HepG2 (cell line): ENCODE measurements around the gene KRTAP10-6. TPM values are rescaled to one million over a fixed set of nuclear protein-coding genes. Genes with fewer than 3 reads are reported as not detected.
A peak's percentile ranks its signal among the peaks of the same experiment; 100 is the strongest.

Source experiments
- ATAC-seq: fragments of 200-7000 bp; cut with Tn5 transposase; 3 replicates; pipeline ENCODE4 v1.9.1; 2020; ENCODE audit warnings: mild to moderate bottlenecking, moderate library complexity
- BruUV-seq: library from RNA; stranded (reverse); fragments of 400-500 nt; replicated peaks from 2 replicates; lab custom pipeline; 2021; lab: Mats Ljungman, UMichigan
- CTCF ChIA-PET: fragments of 300-600 bp; formaldehyde crosslinking; extraction: SDS; loops from one replicate; lab custom pipeline; 2021; ENCODE audit warnings: low total read pairs, inconsistent platforms, low intra/inter-chr PET ratio; lab: Yijun Ruan, JAX
- POLR2A ChIA-PET: fragments of 350-600 bp; sonication (Branson Sonifier 250); formaldehyde crosslinking; loops from one replicate; lab custom pipeline; 2020; ENCODE audit warnings: antibody characterized with exemption, inconsistent platforms; lab: Yijun Ruan, JAX
- DNase-seq: peaks from one replicate; pipeline ENCODE4 v3.0.0-alpha.2; 2015; ENCODE audit warnings: low spot score
- FAIRE-seq: peaks from 3 replicates; lab custom pipeline; 2011; peaks lifted over from hg19 to GRCh38; lab: Jason Lieb, UNC
- H2AFZ ChIP-seq: one replicate; pipeline ENCODE4 v1.6.1; 2011; ENCODE audit warnings: low read length, inconsistent platforms
- H3K27ac ChIP-seq: fragments of 300-600 bp; 3 replicates; pipeline ENCODE4 v1.8.0; 2011; ENCODE audit warnings: mixed run types, mild to moderate bottlenecking, mixed read lengths, low read length, inconsistent platforms; ENCODE audit not compliant: insufficient read depth; ENCODE audit errors: extremely low read length
- H3K27me3 ChIP-seq, 2 experiments: fragments of 200-600 bp in 1 of 2; 2 replicates in 1 of 2; 3 replicates in 1 of 2; pipeline versions ENCODE4 v1.6.0 to v1.8.0; 2011; ENCODE audit warnings: low read length in 2 of 2, mild to moderate bottlenecking in 2 of 2, moderate library complexity in 2 of 2, inconsistent platforms in 1 of 2; ENCODE audit not compliant: insufficient read depth in 2 of 2, control insufficient read depth in 1 of 2
- H3K36me3 ChIP-seq, 2 experiments: fragments of 200-600 bp in 1 of 2; replicated peaks in 1 of 2; 2 replicates in 1 of 2; 3 replicates in 1 of 2; pipeline versions ENCODE4 v1.5.1 to v1.8.0; 2011; ENCODE audit warnings: low read length in 2 of 2, inconsistent platforms in 1 of 2; ENCODE audit not compliant: insufficient read depth in 2 of 2, control insufficient read depth in 1 of 2
- H3K4me1 ChIP-seq: 2 replicates; pipeline ENCODE4 v1.5.1; 2012; ENCODE audit warnings: low read length, inconsistent platforms; ENCODE audit not compliant: insufficient read depth
- H3K4me2 ChIP-seq: 2 replicates; pipeline ENCODE4 v1.6.0; 2011; ENCODE audit warnings: low read depth, low read length, inconsistent platforms
- H3K4me3 ChIP-seq, 3 experiments: fragments of 200-600 bp in 1 of 3; sonication (generic), shearing (Covaris generic) in 1 of 3; replicated peaks in 1 of 3; 2 replicates each; pipeline ENCODE4 v1.5.1; 2011 to 2016; ENCODE audit warnings: low read length in 3 of 3, inconsistent platforms in 2 of 3, low read depth in 2 of 3, mild to moderate bottlenecking in 2 of 3, control low read depth in 1 of 3, mixed read lengths in 1 of 3; ENCODE audit not compliant: insufficient read depth in 1 of 3
- H3K79me2 ChIP-seq: one replicate; pipeline ENCODE4 v1.6.1; 2011; ENCODE audit warnings: low read length, inconsistent platforms; ENCODE audit not compliant: insufficient read depth
- H3K9ac ChIP-seq: 2 replicates; pipeline ENCODE4 v1.6.0; 2011; ENCODE audit warnings: mild to moderate bottlenecking, low read depth, low read length, inconsistent platforms; ENCODE audit not compliant: insufficient read depth
- H3K9me3 ChIP-seq: 2 replicates; pipeline ENCODE4 v1.5.1; 2012; ENCODE audit warnings: mild to moderate bottlenecking, low read length
- H4K20me1 ChIP-seq: 2 replicates; pipeline ENCODE4 v1.6.0; 2011; ENCODE audit warnings: inconsistent platforms, mild to moderate bottlenecking, low read length, moderate library complexity; ENCODE audit not compliant: insufficient read depth
- CBX1 ChIP-seq: IDR thresholded peaks from one replicate; pipeline ENCODE4 v1.6.1; 2016; ENCODE audit warnings: antibody characterized with exemption, low read depth
- ISL2 ChIP-seq: sonication (generic); formaldehyde crosslinking; IDR thresholded peaks from 2 replicates; pipeline ENCODE4 v1.5.0; 2020; ENCODE audit warnings: missing genetic modification reagents
- MAFF ChIP-seq: IDR thresholded peaks from 2 replicates; pipeline ENCODE4 v1.6.1; 2011; ENCODE audit warnings: low read depth, low read length, improper control_type of control experiment
- MTA1 ChIP-seq: sonication (generic); formaldehyde crosslinking; IDR thresholded peaks from 2 replicates; pipeline ENCODE4 v1.4.0; 2020; ENCODE audit warnings: missing genetic modification reagents, mild to moderate bottlenecking, borderline replicate concordance
- NR2F1 ChIP-seq, 2 experiments: fragments of 450-650 bp in 1 of 2; formaldehyde crosslinking in 1 of 2; IDR thresholded peaks; 2 replicates each; pipeline versions ENCODE4 v1.5.0 to v1.6.1; 2016 to 2020; ENCODE audit warnings: mild to moderate bottlenecking in 1 of 2, missing compliant biosample characterization in 1 of 2, missing genetic modification reagents in 1 of 2, moderate library complexity in 1 of 2
- SP5 ChIP-seq: IDR thresholded peaks from 2 replicates; pipeline ENCODE4 v1.6.1; 2016; ENCODE audit warnings: low read depth, borderline replicate concordance
- ZC3H4 ChIP-seq: sonication (generic); formaldehyde crosslinking; IDR thresholded peaks from 2 replicates; pipeline ENCODE4 v1.4.0; 2020; ENCODE audit warnings: missing genetic modification reagents, borderline replicate concordance
- ZNF124 ChIP-seq: sonication (generic); formaldehyde crosslinking; IDR thresholded peaks from 2 replicates; pipeline ENCODE4 v1.4.0; 2020; ENCODE audit warnings: missing genetic modification reagents
- ZNF263 ChIP-seq: sonication (generic); formaldehyde crosslinking; IDR thresholded peaks from 2 replicates; pipeline ENCODE4 v1.4.0; 2020; ENCODE audit warnings: missing genetic modification reagents
- ZNF570 ChIP-seq: sonication (generic); formaldehyde crosslinking; IDR thresholded peaks from 2 replicates; pipeline ENCODE4 v1.4.0; 2020; ENCODE audit warnings: mild to moderate bottlenecking, missing genetic modification reagents, borderline replicate concordance
- ZNF747 ChIP-seq: sonication (generic); formaldehyde crosslinking; IDR thresholded peaks from 2 replicates; pipeline ENCODE4 v1.8.1; 2023; ENCODE audit warnings: missing genetic modification reagents, mild to moderate bottlenecking, borderline replicate concordance
- WGBS: methylation state at CpG from one replicate; pipeline ENCODE4 v1.1.6; 2017; ENCODE audit warnings: low lambda C conversion rate; 5-methylcytosine and 5-hydroxymethylcytosine counted together
- in situ Hi-C: cut with HindIII; loops from 2 replicates; pipeline ENCODE4 v1.10.0; 2017; ENCODE audit warnings: low pct_unique_long_range_greater_than_20kb; ENCODE audit not compliant: extremely low pct_ligation_motif_present
- intact Hi-C: fragments of 100-400 bp; cut with micrococcal nuclease; formaldehyde crosslinking; loops from one replicate; pipeline ENCODE4 v1.10.0; 2022; ENCODE audit not compliant: unreplicated experiment
- polyA plus RNA-seq, 8 experiments: library from polyadenylated mRNA; depleted of rRNA in 3 of 8; stranded (reverse) in 7 of 8; unstranded in 1 of 8; fragments of >200 nt; fragmentation: Illumina TruSeq in 4 of 8; extraction: Trizol in 4 of 8; gene quantifications; 2 replicates each; pipeline versions ENCODE4 v1.2.1 to v1.2.3, GENCODE V29; 2011 to 2016; ENCODE audit warnings: low read depth in 4 of 8, missing spikeins in 1 of 8, mixed read lengths in 1 of 8; ENCODE audit not compliant: insufficient read depth in 1 of 8
- total RNA-seq, 5 experiments: library from RNA; depleted of rRNA; stranded (reverse); fragments of >200 nt; fragmentation: Illumina TruSeq; extraction: Trizol; gene quantifications; 2 replicates each; pipeline ENCODE4 v1.2.3, GENCODE V29; 2016; ENCODE audit warnings: low read depth in 1 of 5
- TF ChIP-seq, protein P1 (sequence below): sonication (generic); formaldehyde crosslinking; IDR thresholded peaks from 2 replicates; pipeline ENCODE4 v1.4.0; 2020; ENCODE audit warnings: missing genetic modification reagents
- TF ChIP-seq, protein P2 (sequence below): sonication (generic); formaldehyde crosslinking; IDR thresholded peaks from 2 replicates; pipeline ENCODE4 v1.8.1; 2023; ENCODE audit warnings: mild to moderate bottlenecking, missing genetic modification reagents, borderline replicate concordance

KRTAP10-6 gene
- total and polyA plus RNA-seq, 2 of the 13 experiments (the other 11 are each of a cell fraction or from before 2014, with no cell fraction given): not detected

DNA sequence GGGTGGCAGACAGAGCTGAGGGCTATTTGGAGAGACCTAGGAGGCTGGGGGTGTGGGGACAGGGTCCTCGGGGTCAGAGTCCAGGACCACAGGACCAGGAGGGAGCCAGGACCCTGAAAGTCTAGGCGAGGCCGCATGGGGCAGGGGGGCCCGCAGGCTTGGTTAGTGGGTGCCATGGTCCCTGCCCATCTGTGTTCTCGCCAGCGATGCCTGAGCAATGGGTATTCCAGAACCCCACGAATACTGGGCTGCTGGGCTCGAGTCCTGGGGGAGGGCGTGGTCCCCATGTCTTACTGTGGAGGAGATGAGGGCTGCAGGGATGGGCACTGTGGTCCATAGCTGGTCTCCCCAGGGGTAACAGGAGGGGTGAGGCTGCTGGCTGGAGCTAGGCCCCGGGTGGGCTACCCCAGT is 2.0 kb downstream of the KRTAP10-6 start:
- CTCF ChIA-PET: no interaction called here
- H3K27ac ChIP-seq: no peak overlapping the region
- H3K4me3 ChIP-seq: no peak overlapping the region; a peak in 1 of 6 replicates
- H3K79me2 ChIP-seq: no peaks in the 10 kb centered on the region
- peaks cover 0 to 5% of the 10 kb centered on the region in 2 experiments; a peak in 1 of 5 replicates for H3K27me3 ChIP-seq
- no peak overlapping the region for H2AFZ ChIP-seq
- BruUV-seq: no TSS peak
- H4K20me1 ChIP-seq: no peaks in the 10 kb centered on the region
- DNase-seq (no peak), ATAC-seq (no peak)
- intact Hi-C loops: no loop called here
- H3K9ac ChIP-seq: no peak overlapping the region
- H3K4me1 ChIP-seq: peaks cover 48% of the 10 kb centered on the region
- 33% methylated on average over 3 of the region's 10 CpGs for WGBS
- in situ Hi-C loops: no loop called here
- POLR2A ChIA-PET: no interaction called here
- TF ChIP-seq NR2F1 (CRISPR knock-in tag; IDR thresholded peaks at IDR 0.05) (no peak), MAFF (no peak), ZNF124 (CRISPR knock-in tag) (no peak), ZNF570 (no peak), MTA1 (CRISPR knock-in tag) (peak; percentile 16; the same call in 1 of the 2 replicates)
- TF ChIP-seq, all 625 proteins: peak for 1
- Histone ChIP-seq H3K9me3 (no peaks in the 10 kb centered on the region), H3K36me3 (no peaks in the 10 kb centered on the region), H3K4me2 (peak overlapping the region; percentile 36; the same call in 1 of the 2 replicates)
- FAIRE-seq: no peak

DNA sequence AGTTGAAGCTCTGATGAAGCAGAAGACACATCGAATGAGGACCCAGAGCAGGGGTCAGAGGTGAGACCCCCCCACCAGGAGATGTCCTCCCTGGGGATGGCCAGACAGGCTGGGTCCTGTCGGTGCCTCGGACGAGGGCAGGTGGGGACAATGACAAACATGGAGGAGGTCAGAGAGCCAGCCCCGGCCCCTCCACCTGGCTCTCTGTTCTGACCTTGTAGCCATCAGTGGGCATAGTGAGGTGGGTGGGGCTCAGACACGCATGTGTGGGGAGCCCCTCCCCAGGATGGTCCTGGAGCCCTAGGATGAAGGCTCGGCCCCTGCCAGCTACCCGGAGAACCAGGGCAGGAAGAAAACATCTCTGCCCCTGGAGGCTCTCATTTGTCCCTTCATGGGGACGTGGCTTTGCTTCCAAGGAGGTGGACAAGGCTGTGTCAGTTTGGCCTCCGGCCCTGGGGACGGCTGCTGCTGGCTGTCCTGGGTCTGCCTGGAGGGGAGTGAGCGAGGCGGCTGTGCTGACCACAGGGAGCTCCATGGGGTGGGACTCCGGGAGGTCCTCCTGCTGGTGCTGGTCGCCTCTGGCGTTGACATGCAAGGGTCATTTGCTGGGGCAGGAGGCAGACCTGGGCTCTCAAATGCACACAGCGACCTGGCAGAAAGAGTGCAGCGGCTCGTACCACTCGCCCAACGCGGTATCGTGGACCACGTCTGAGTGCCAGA is 2.6 kb downstream of the KRTAP10-6 start:
- H3K9me3 ChIP-seq: no peaks in the 10 kb centered on the region
- intact Hi-C loops: no loop called here
- CTCF ChIA-PET: no interaction called here
- H3K27me3 ChIP-seq: peaks cover 0 to 9% of the 10 kb centered on the region in 2 experiments; a peak in 1 of 5 replicates
- H3K79me2 ChIP-seq: no peaks in the 10 kb centered on the region
- H2AFZ ChIP-seq: no peak overlapping the region
- H3K4me1 ChIP-seq: peaks cover 42% of the 10 kb centered on the region
- H3K36me3 ChIP-seq: no peaks in the 10 kb centered on the region
- in situ Hi-C loops: no loop called here
- TF ChIP-seq SP5 (no peak), ISL2 (CRISPR knock-in tag) (no peak), MTA1 (CRISPR knock-in tag) (peak; percentile 26; the same call in 1 of the 2 replicates), ZNF263 (no peak), ZC3H4 (CRISPR knock-in tag) (no peak), CBX1 (no peak), ZNF747 (CRISPR knock-in tag) (no peak)
- TF ChIP-seq, protein P1, sequence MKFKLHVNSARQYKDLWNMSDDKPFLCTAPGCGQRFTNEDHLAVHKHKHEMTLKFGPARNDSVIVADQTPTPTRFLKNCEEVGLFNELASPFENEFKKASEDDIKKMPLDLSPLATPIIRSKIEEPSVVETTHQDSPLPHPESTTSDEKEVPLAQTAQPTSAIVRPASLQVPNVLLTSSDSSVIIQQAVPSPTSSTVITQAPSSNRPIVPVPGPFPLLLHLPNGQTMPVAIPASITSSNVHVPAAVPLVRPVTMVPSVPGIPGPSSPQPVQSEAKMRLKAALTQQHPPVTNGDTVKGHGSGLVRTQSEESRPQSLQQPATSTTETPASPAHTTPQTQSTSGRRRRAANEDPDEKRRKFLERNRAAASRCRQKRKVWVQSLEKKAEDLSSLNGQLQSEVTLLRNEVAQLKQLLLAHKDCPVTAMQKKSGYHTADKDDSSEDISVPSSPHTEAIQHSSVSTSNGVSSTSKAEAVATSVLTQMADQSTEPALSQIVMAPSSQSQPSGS (CRISPR knock-in tag): no peak
- TF ChIP-seq, protein P2, sequence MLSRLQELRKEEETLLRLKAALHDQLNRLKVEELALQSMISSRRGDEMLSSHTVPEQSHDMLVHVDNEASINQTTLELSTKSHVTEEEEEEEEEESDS (CRISPR knock-in tag): no peak
- TF ChIP-seq, all 625 proteins: peak for 1
- no peaks in the 10 kb centered on the region for H4K20me1 ChIP-seq
- H3K4me3 ChIP-seq: peak overlapping the region in 1 of 3 experiments; percentile 16; a peak in 1 of 6 replicates
- POLR2A ChIA-PET: no interaction called here
- no peak overlapping the region for H3K27ac ChIP-seq
- ATAC-seq (peak; percentile 14), DNase-seq (no peak), FAIRE-seq (no peak)
- H3K9ac ChIP-seq: no peak overlapping the region
- H3K4me2 ChIP-seq: peak overlapping the region; percentile 36; the same call in 1 of the 2 replicates
- no TSS peak for BruUV-seq
- WGBS: 57% methylated on average over 8 of the region's 24 CpGs
